Neural progenitor cell (in vitro differentiated cells): Measurements from ENCODE around the gene ARID5B. TPM values are rescaled to one million over a fixed set of nuclear protein-coding genes. Genes with fewer than 3 reads are reported as not detected.

ENCODE experiments used
- DNase-seq: peaks from one replicate; pipeline ENCODE4 v3.0.0-alpha.2; 2016; ENCODE audit warnings: low spot score
- H2AFZ ChIP-seq: fragments of 200-600 bp; sonication (generic); replicated peaks from 2 replicates; pipeline ENCODE4 v1.6.1; 2016; ENCODE audit warnings: antibody characterized with exemption
- H3F3A ChIP-seq: fragments of 200-600 bp; sonication (generic); 2 replicates; pipeline ENCODE4 v1.6.1; 2016; ENCODE audit warnings: antibody characterized with exemption, low read depth
- H3K27ac ChIP-seq: fragments of 200-600 bp; sonication (generic); 2 replicates; pipeline ENCODE4 v1.5.1; 2016; ENCODE audit warnings: mild to moderate bottlenecking
- H3K27me3 ChIP-seq: fragments of 200-600 bp; sonication (generic); 2 replicates; pipeline ENCODE4 v1.6.1; 2016; ENCODE audit warnings: mild to moderate bottlenecking, moderate library complexity
- H3K36me3 ChIP-seq: fragments of 200-600 bp; sonication (generic); 2 replicates; pipeline ENCODE4 v1.5.1; 2016
- H3K4me1 ChIP-seq: fragments of 200-600 bp; sonication (generic); 2 replicates; pipeline ENCODE4 v1.6.1; 2016; ENCODE audit warnings: mixed run types
- H3K4me2 ChIP-seq: fragments of 200-600 bp; sonication (generic); 2 replicates; pipeline ENCODE4 v1.6.1; 2016
- H3K4me3 ChIP-seq: fragments of 200-600 bp; sonication (generic); 2 replicates; pipeline ENCODE4 v1.5.1; 2016
- H3K79me2 ChIP-seq: fragments of 200-600 bp; sonication (generic); 2 replicates; pipeline ENCODE4 v1.6.1; 2016; ENCODE audit warnings: low read depth
- H3K9ac ChIP-seq: fragments of 200-600 bp; sonication (generic); 2 replicates; pipeline ENCODE4 v1.6.1; 2016
- H3K9me3 ChIP-seq: fragments of 200-600 bp; sonication (generic); 2 replicates; pipeline ENCODE4 v1.5.1; 2016; ENCODE audit warnings: low read depth
- H4K20me1 ChIP-seq: fragments of 200-600 bp; sonication (generic); 2 replicates; pipeline ENCODE4 v1.6.1; 2016; ENCODE audit warnings: low read depth
- H3K27ac Mint-ChIP-seq: 3 replicates; pipeline ENCODE4 v1.8.0; 2021; ENCODE audit warnings: mixed read lengths
- H3K27me3 Mint-ChIP-seq: 2 replicates; pipeline ENCODE4 v1.8.0; 2022; ENCODE audit warnings: low read depth, mild to moderate bottlenecking, inconsistent platforms, moderate library complexity, mixed read lengths; ENCODE audit not compliant: insufficient read depth
- H3K36me3 Mint-ChIP-seq: 3 replicates; pipeline ENCODE4 v1.8.0; 2021; ENCODE audit warnings: mixed read lengths
- H3K4me1 Mint-ChIP-seq: 3 replicates; pipeline ENCODE4 v1.8.0; 2021; ENCODE audit warnings: mixed read lengths
- H3K4me3 Mint-ChIP-seq: 3 replicates; pipeline ENCODE4 v1.8.0; 2021; ENCODE audit warnings: mild to moderate bottlenecking, moderate library complexity, mixed read lengths
- H3K9me3 Mint-ChIP-seq: 3 replicates; pipeline ENCODE4 v1.8.0; 2020; ENCODE audit warnings: mixed read lengths
- CTCF ChIP-seq: fragments of 200-600 bp; sonication (generic); IDR thresholded peaks from 2 replicates; pipeline ENCODE4 v1.5.1; 2017; ENCODE audit warnings: antibody characterized with exemption, mild to moderate bottlenecking
- EZH2 ChIP-seq: fragments of 200-600 bp; sonication (generic); IDR thresholded peaks from 2 replicates; pipeline ENCODE4 v1.6.1; 2017; ENCODE audit warnings: antibody characterized with exemption, mild to moderate bottlenecking, moderate library complexity
- EZH2phosphoT487 ChIP-seq: fragments of 200-600 bp; sonication (generic); IDR thresholded peaks from 2 replicates; pipeline ENCODE4 v1.6.1; 2017; ENCODE audit warnings: antibody characterized with exemption
- total RNA-seq: library from RNA; depleted of rRNA; stranded (reverse); fragments of >200 nt; gene quantifications from 2 replicates; pipeline ENCODE4 v1.2.3, GENCODE V29; 2015; ENCODE audit warnings: low replicate concordance

Gene ARID5B
- total RNA-seq, 1 donor from 2014 or later: 1.5 TPM

DNA sequence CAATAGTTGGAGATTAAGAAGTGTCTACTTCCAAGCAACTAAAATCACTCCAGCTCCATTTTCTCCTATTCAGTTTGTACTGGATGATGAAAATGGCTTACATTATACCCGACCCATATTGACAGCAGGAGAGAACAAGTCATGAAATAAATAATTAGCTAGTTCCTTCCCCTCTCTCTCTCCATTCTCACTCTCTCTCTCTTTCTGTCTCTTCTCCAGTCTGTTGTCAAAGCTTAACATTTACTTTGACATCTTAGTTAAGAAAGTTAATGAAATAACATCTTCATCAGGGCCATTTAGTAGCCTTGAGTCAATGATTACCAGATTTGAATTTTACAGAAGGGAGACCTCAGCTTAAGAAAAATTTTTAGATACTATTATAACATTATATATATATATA, 138.5 kb downstream of the ARID5B start:
- Histone ChIP-seq H3K9me3 (no peaks in the 10 kb centered on the region), H3K79me2 (no peaks in the 10 kb centered on the region), H3K4me3 (no peak overlapping the region), H3K9ac (no peak overlapping the region), H4K20me1 (no peaks in the 10 kb centered on the region), H3K4me1 (peaks cover 17% of the 10 kb centered on the region), H3K27ac (no peak overlapping the region), H3K27me3 (no peaks in the 10 kb centered on the region), H3K4me2 (no peak overlapping the region), H3F3A (no peaks in the 10 kb centered on the region), H3K36me3 (no peaks in the 10 kb centered on the region), H2AFZ (no peak overlapping the region)
- TF ChIP-seq EZH2phosphoT487 (no peak), EZH2 (no peak), CTCF (no peak)
- Mint-ChIP-seq H3K4me1 (peaks cover 39% of the 10 kb centered on the region), H3K36me3 (no peaks in the 10 kb centered on the region), H3K4me3 (no peak overlapping the region), H3K9me3 (no peaks in the 10 kb centered on the region), H3K27ac (peak overlapping the region; percentile 5), H3K27me3 (peaks cover 2% of the 10 kb centered on the region)
- DNase-seq: no peak

- peaks cover 2% of the 10 kb centered on the region for H3K27me3 Mint-ChIP-seq
- peaks cover 17% of the 10 kb centered on the region for H3K4me1 ChIP-seq
- H3K9me3 Mint-ChIP-seq: no peaks in the 10 kb centered on the region
- no peaks in the 10 kb centered on the region for H3K9me3 ChIP-seq
- H3K79me2 ChIP-seq: no peaks in the 10 kb centered on the region
- H3K4me1 Mint-ChIP-seq: peaks cover 45% of the 10 kb centered on the region
- H3K36me3 Mint-ChIP-seq: no peaks in the 10 kb centered on the region
- DNase-seq: no peak
- no peak overlapping the region for H3K4me3 ChIP-seq
- H3K4me2 ChIP-seq: no peak overlapping the region
- no peaks in the 10 kb centered on the region for H3K27me3 ChIP-seq
- H3K27ac ChIP-seq: no peak overlapping the region
- no peak overlapping the region for H2AFZ ChIP-seq
- H3K27ac Mint-ChIP-seq: no peak overlapping the region
- H3K36me3 ChIP-seq: no peaks in the 10 kb centered on the region
- H3K9ac ChIP-seq: no peak overlapping the region
- H4K20me1 ChIP-seq: no peaks in the 10 kb centered on the region
- H3F3A ChIP-seq: no peaks in the 10 kb centered on the region
- H3K4me3 Mint-ChIP-seq: no peak overlapping the region
- TF ChIP-seq EZH2phosphoT487: no peak
- TF ChIP-seq EZH2: no peak
- no peak for TF ChIP-seq CTCF
These were observed 139.4 kb downstream of the ARID5B start for GRCh38 chr10:62040881-62041280.

GRCh38 chr10:62043421-62044021, 142.0 kb downstream of the ARID5B start:
- Histone ChIP-seq H3K27ac (no peak overlapping the region), H3K9ac (no peak overlapping the region), H3K27me3 (no peaks in the 10 kb centered on the region), H3F3A (no peaks in the 10 kb centered on the region), H3K36me3 (no peaks in the 10 kb centered on the region), H3K4me1 (no peaks in the 10 kb centered on the region), H3K79me2 (no peaks in the 10 kb centered on the region), H2AFZ (peak overlapping the region; percentile 3), H4K20me1 (no peaks in the 10 kb centered on the region), H3K9me3 (no peaks in the 10 kb centered on the region), H3K4me3 (no peak overlapping the region), H3K4me2 (no peak overlapping the region)
- H3K4me3 Mint-ChIP-seq: no peak overlapping the region
- no peak for TF ChIP-seq CTCF
- no peak for TF ChIP-seq EZH2phosphoT487
- no peak for TF ChIP-seq EZH2
- no peaks in the 10 kb centered on the region for H3K9me3 Mint-ChIP-seq
- no peak for DNase-seq
- H3K27ac Mint-ChIP-seq: peak overlapping the region; percentile 78
- peaks cover 2% of the 10 kb centered on the region for H3K27me3 Mint-ChIP-seq
- H3K36me3 Mint-ChIP-seq: no peaks in the 10 kb centered on the region
- peaks cover 55% of the 10 kb centered on the region for H3K4me1 Mint-ChIP-seq
